HL-60/S4 treated with retinoic acid at 250 ng/mL for 4 days and 3 days (cell line): ENCODE results near the gene GREM2.

Source experiments
- in situ Hi-C: fragments of 300-500 bp; cut with MboI; formaldehyde crosslinking; loops from 2 replicates; pipeline ENCODE4 v1.7.0; 2022; ENCODE audit warnings: low sequenced_read_pairs

The GREM2 gene

GRCh38 chr1:240611619-240612480 is at the start of gene GREM2:
Gene GREM2, minus strand, starts transcription at chr1:240612155. Its CDS starts 118,680 bp downstream, at chr1:240493475.
- in situ Hi-C loops: no loop called here

- in situ Hi-C loops: no loop called here
Observed at GRCh38 chr1:240658312-240658960, 46.5 kb upstream of the GREM2 start.

- in situ Hi-C loops: no loop called here
Observed at GRCh38 chr1:240656531-240656930, 44.6 kb upstream of the GREM2 start.

DNA sequence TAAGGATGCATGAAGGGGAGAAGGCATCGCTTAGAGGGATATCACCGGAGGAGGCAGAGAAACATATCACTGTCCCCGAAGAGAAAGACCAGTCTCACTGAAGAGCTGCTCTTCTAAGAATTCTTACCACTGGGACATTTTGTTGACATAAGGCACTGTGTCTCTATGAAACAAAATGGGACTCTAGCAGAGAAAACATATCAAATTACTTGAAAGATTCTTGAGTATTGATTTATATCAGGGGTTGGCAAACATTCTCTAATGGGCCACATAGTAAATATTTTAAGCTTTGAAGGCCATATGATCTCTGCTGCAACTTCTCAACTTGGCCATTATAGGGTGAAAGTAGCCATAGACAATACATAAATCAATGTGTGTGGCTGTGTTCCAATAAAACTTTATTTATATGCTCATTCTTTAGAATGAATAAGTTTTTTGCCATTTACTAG is 41.0 kb upstream of the GREM2 start:
- in situ Hi-C loops: no loop called here

DNA sequence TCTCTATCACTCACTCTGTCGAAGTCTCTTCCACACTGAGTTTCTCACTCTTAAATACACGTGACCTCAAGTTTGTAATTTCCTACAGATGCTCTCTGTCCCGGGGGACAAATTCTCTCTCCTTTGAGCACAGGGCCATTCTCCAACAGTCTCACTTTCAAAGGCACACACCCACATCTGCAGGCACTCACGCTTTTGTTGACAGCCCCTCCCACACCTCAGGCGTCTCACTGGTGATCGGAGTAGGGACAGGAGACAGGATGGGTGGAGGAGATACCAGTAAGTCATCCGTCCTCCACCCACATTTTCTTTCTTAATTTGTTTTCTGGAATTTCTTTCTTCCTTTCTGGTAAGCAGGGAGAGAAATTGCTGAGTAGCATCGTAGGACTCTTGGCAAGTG is 40.6 kb upstream of the GREM2 start:
- in situ Hi-C loops: no loop called here

DNA sequence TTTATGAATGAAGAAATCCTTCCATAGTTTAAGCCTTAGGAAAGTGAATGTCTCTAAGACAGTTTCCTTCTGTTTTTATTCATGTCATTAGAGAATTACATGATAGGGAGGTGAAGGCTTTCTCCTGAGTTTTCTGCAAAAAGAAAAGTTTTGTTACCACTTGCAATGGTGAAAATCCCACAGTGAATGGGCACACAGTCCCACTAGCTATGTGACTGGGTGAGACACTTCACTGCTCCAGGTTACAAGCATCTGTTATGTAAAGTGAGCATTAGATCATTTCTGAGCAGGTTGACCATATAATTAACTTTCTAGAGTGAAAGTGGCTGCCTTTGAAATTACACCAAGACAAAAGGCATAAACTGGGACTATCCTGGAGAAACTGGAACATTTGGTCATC is 38.9 kb upstream of the GREM2 start:
- in situ Hi-C loops: no loop called here

DNA sequence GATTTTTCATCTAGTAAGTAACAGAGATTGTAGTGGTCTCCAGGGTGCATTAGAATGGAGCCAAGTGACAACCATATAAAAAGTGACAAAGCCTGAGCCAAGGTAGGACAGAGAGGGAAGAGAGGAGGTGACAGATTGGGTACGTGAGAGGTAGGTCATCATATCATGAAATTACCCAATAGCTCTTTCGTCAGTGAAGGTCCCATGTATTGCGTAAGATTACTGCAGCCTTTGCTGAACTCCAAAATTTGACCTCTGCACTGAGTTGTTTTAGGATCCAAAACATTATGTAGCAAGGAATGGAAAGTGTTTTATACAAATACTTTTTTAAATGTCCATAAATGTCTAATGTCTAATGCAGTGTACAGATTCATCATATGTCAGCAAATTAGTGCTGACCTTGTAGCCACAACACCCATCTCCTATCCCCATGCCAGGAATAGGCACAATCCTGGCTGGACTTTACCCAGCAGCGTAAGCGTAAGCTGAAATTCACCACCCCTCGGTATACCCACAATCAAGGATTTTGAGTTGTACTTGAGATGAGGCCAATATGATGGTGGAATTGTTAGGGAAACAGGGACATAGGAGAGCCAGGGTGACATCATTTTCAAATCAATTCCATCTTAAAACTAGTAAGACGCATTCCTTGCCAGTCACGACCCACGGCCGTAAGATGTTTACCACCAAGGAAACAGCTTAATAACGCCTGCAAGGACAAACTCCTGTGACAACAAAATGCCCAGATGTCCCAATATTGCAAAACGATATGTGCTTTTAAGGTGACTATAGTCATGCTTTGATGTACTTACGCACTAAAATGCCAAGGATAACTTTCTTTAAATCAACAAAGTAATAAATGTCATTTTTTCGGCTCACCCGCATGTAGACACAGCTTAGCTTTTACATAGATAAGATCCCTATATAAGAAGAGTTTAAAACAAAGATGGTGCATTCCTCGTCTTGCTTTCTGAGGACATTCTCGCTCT is 38.1 kb upstream of the GREM2 start:
- in situ Hi-C loops: no loop called here

GRCh38 chr1:240646571-240647240 is 34.8 kb upstream of the GREM2 start:
- in situ Hi-C loops: no loop called here

DNA sequence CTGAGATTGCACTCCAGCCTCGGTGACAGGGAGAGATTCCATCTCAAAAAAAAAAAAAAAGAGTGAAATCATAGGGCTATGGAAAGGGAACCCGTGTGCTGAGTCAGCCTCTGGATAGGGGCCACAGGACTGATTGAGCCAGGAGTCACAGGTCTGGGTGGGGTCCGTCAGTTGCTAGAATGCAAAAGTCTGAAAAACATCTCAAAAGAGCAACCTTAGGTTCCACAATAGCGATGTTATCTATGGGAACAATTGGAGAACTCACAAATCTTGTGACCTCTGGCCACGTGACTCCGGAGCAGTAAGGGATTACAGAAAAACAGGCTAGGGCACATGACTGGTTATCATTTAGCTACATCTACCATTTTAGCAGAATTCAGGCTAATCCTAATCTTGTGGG is 32.8 kb upstream of the GREM2 start:
- in situ Hi-C loops: no loop called here

GRCh38 chr1:240635466-240636256 is 23.7 kb upstream of the GREM2 start:
- in situ Hi-C loops: no loop called here

GRCh38 chr1:240630409-240630808 is 18.5 kb upstream of the GREM2 start:
- in situ Hi-C loops: no loop called here

DNA sequence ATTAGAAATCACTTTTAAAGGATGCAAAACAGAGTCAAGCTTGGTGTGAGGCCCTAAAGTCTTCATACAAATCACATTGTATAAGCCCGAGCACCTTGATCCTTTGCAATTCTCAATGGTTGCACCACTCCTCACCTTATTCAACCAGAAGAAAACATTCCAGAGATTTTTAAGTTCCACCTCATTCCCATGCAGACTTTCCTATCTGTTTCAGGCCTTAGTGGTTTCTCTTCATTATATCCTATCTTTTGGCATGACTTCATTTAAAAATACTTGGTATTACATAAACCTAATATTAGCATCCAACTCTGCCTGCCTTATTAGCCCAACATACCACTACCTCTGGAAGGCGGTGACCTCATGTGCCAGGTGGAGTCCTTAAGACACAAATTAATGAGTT is 9.3 kb upstream of the GREM2 start:
- in situ Hi-C loops: no loop called here

GRCh38 chr1:240619906-240620621 is 8.1 kb upstream of the GREM2 start:
- in situ Hi-C loops: no loop called here

GRCh38 chr1:240619357-240619756 is 7.4 kb upstream of the GREM2 start:
- in situ Hi-C loops: no loop called here

DNA sequence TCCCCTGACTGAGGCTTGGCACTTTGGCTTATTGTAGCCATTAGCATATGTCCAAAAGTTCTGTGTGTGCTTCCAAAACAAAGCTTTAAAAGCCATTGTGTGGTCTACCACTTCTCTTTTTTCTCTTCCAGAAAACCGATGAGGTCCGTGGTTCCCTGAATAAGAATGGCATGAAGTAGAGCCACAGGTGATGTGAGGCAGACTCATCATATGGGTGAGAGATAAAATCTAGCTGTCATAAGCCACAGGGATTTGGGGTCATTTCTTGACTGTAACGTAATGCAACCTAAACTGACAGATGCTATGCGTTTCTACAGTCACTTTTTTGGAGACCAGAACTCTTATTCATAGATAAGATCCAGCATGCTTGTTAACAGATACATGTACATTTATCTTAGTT is 7.0 kb upstream of the GREM2 start:
- in situ Hi-C loops: no loop called here

DNA sequence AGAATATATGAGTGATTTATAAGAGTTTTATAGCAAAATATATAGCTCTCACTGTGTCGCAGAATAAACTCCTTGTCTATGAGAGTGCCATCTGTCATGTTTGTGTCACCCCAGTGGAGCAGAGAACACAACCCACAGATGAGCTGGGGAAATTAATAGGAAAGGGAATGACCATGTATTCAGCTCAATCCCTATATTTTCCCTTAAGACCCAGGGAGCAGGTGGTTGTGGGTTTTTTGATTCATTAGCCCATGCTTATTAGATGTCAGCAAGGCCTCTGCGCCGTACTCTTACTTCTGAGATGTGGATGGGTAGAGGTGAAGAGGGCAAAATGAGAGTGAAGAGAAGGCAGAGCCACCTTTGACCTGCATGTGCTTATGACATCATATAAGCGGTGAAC is 4.1 kb upstream of the GREM2 start:
- in situ Hi-C loops: no loop called here

- in situ Hi-C loops: no loop called here
Observed at GRCh38 chr1:240613356-240614142, 1.6 kb upstream of the GREM2 start.

GRCh38 chr1:240612811-240613210 is 856 bp upstream of the GREM2 start:
- in situ Hi-C loops: no loop called here
